MV-4-11 (cell line): ENCODE measurements around the gene GSK3B.
A peak's percentile ranks its signal among the peaks of the same experiment; 100 is the strongest.

Experiments used
- DNase-seq: peaks from one replicate; lab custom pipeline; 2025; lab: John Stamatoyannopoulos, UW

The GSK3B gene

DNA sequence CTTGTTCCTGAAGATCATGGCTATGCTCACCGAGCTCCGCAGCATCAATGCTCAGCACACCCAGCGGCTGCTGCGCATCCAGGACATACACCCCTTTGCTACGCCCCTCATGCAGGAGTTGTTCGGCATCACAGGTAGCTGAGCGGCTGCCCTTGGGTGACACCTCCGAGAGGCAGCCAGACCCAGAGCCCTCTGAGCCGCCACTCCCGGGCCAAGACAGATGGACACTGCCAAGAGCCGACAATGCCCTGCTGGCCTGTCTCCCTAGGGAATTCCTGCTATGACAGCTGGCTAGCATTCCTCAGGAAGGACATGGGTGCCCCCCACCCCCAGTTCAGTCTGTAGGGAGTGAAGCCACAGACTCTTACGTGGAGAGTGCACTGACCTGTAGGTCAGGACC is 277.2 kb downstream of the GSK3B start:
- no peak for DNase-seq

DNA sequence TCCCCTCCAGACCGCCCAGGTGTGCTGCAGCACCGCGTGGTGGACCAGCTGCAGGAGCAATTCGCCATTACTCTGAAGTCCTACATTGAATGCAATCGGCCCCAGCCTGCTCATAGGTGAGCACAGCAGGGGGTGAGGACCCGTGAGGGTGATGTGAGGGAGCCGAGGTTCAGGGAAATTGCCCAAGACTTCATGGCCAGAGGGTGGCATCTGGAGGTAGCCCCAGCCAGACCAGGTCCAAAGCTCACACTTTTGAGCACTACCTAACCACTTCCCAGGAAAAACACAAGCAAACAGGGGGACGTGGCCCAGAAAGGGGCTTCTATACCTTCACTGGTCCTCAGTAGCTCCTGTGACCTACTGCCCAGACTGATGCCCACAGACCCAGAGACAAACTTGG is 278.5 kb downstream of the GSK3B start:
- no peak for DNase-seq

DNA sequence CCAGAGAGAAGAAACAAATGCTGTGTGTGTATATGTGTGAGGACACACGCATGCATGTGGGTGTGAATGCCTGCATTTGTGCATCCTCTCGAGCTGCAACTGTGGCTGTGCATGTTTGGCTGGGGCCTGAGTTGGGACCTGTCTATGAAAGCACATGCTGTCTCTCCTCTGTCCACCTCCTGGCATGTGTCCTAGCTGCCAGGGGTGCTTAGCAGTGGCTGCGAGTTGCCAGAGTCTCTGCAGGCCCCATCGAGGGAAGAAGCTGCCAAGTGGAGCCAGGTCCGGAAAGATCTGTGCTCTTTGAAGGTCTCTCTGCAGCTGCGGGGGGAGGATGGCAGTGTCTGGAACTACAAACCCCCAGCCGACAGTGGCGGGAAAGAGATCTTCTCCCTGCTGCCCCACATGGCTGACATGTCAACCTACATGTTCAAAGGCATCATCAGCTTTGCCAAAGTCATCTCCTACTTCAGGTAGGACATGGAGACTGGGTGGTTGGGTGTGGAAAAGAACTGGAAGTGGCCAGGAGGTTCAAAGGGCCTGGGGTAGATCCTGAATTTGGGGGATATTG is 281.7 kb downstream of the GSK3B start:
- DNase-seq, result no peak

DNA sequence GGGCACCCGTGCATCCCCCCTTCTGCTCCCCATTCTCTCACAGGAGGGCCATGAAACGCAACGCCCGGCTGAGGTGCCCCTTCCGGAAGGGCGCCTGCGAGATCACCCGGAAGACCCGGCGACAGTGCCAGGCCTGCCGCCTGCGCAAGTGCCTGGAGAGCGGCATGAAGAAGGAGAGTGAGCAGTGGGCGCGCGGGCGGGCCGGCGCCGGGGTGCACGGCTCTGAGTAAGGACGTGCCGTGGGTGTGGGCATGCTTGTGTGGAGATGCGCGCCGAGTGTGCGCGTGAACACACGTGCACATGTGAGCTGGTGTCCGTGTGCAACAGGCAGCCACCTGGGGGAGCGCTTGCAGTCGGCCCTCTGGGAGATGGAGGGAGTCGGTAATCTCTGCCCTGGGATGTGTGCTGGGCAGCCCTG is 284.2 kb downstream of the GSK3B start:
- DNase-seq, result peak; percentile 56

DNA sequence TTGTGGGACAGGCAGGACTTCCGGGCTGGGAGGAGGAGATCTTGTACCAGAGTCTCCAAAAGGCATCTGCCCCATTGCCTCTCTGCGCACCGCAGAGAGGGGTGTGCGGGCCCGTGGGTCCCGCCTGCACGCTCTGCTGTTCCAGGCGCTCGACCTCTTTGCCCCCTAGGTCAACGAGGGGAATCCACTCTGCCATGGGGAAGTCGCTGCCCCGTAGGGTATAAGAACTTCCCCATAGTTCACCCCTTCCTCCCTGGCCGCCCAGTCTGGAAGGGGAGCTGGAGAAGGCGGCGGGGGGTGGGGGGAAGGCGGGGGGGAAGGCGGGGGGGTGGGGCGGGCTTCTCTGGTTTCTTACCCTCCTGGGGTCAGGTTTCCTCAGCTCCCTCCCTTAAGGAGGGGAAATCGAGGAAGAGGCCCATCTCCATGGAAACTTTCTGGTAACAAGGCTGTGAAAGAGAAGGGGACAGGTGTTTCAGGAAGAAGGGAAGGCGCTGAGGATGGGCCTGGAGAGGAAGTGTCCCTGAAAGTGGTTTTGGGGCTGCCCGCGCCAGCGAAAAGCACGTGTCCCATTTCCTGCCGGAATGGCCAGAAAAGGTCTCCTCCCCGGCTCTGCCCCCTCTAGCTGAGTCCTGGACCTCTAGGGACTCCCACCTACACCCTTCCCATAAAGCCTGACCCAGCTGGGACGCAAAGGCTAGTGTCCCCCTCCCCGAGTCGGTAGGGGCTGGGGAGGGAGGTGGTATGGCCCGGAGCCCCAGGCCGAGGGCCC is 284.8 kb downstream of the GSK3B start:
- peak; percentile 40 for DNase-seq

DNA sequence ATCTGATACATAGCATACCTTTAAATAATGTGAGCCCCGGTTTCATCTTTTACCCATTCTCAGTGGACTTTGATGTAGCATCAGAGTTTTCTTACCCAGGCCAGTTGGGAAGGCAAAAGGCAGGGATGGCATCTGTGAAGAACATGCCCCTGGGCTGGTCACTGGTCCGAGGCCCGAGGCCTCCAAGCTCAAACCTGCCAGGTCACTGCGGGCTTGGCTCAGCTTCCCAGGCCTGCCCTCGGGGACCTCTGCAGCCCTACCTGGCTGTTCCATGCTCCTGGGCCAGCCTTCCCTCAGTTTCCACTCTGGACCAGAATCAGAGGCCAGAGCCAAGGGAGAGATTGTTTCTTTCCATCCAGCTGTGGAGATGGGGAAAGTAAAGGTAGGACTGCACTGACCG is 285.4 kb downstream of the GSK3B start:
- no peak for DNase-seq

DNA sequence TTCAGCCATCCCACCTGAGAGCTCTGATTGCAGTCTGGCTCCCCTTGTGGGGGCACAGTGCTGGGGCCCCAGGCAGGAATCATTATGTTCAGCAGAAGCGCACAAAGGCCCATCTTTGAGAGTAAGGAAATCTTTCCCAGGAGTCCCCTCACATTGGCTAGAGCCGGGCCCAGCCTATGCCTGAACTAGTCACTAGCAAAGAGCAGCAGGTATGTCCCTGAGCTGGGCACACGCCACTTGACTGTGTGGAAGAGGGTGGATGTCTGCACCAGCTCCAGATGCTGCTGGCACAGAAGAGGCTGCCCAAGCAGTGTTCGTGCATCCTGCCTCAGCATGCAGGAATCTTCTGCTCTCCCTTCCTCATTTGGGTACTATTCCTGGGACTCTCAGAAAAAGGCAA is 286.0 kb downstream of the GSK3B start:
- DNase-seq, result no peak

DNA sequence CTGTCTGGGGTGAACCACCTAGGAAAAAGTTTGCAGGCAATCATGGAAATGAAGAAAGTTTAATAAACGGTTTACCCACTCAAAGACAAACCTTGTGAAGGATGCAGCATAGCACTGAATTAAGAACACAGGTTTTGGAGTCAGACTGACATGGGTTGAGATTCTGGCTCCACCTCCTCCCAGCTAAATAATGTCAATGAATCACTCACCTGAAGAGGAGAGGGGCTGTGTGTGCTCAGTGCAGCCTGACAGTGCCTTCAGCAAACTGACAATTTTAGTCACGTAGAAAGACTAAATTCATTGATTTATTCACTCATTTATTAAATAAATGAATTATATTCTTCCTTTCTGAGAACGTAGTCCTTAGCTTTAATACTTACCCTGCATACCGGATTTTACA is 293.4 kb downstream of the GSK3B start:
- no peak for DNase-seq

DNA sequence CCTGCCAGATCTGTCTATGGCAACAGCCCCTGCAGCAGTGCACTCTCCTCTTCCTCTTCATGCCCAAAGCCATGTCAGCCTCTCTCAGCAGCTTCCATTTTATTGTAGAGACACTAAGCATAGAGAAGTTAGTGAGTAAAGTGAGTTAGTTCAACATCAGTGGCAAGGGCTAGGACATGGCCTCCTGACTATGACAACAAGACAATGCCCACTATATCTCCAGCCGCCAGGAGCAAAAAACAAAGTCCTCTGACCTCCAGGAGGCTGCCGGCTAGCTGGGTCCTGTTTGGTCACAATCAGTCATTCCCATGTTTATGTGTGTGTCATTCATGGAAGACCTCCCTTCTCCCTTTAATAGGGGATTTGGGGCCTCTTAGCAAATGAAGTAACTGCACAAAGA is 297.5 kb downstream of the GSK3B start:
- no peak for DNase-seq

DNA sequence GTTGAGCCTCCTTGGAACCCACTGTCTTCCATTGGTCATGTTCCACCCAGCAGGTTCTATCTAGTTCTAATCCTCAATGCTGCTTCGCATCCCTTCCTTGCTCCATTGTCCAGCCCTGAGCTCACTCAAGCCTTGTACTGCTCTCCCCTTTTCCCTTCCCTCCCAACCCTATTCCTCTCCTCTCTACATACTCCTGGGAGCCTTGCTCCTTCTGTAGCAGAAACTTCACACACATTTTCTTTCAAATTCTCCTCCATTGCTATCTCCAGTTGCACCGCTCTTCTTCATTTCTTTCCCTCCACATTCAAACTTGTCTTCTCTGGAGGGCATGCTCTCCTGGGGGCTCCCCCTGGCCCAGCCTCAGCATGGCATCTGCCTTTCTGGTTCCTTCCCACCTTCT is 297.9 kb downstream of the GSK3B start:
- no peak for DNase-seq

DNA sequence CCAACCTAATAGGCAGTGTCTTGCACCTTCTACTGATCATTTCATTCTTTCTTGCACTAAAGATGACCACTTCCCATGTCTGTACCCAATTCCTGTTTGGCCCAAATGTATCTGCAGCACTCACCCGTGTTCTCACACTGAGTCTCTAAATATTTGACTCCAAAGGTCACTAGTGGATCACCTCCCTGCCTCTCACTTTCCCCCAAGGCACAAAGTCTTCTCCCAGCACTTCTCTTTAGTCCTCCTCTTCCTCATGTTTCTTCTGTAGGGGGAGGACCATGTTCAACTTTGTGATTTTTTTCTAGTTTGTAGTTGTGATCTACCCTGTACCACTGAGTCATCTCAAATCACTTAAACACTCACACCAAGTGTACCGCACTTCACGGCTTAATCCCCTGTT is 298.4 kb downstream of the GSK3B start:
- no peak for DNase-seq

DNA sequence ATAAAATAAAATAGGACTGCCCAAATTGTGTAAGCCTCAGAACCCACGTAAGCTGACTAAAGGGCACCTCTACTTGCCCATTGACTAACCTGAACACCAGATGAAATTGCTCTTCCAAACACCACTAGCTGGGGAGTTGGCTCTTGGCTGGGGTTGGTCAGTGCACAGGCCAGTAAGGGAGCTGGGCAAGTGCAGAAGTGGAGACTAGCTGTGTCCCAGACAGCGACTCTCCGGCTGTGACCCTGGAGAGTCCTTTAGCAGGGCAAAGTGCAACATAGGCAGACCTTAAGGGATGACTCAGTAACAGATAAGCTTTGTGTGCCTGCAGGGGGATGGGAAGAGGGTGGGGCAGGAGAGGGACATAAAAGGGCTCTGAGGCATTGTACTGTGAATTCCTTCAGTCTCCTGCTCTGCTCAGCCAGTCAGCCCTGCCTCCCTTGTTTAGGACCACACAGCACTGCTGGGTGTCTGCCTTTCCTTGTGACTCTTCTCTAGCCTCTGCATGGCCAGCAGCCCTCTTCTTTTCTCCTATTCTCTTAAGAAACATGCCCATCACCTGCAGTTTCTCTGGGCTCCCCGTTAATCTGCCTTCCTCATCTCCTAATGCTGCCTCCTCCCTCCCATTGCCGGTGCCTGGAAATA is 299.2 kb downstream of the GSK3B start:
- peak; percentile 73 for DNase-seq

DNA sequence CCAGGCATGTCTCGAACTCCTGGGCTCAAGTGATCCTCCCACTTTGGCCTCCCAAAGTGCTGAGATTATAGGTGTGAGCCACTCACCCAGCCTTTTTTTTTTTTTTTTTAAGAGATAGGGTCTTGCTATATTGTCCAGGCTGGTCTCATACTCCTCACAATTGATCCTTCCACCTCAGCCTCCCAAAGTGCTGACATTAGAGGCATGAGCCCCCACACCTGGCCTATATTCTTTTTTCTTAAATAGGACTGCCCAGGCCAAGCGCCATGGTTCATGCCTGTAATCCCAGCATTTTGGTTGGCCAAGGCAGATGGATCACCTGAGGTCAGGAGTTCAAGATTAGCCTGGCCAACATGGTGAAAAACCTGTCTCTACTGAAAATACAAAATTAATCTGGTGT is 299.8 kb downstream of the GSK3B start:
- DNase-seq, result no peak

DNA sequence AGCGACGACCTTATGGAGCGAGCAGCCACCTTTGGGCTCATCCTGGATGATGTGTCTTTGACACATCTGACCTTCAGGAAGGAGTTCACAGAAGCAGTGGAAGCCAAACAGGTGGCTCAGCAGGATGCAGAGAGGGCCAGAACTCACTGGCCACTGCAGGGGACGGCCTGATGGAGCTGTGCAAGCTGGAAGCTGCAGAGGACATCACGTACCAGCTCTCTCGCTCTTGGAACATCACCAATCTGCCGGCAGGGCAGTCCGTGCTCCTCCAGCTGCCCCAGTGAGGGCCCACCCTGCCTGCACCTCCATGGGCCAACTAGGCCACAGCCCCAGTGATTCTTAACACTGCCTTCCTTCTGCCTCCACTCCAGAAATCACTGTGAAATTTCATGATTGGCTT is 302.0 kb downstream of the GSK3B start:
- DNase-seq, result no peak

DNA sequence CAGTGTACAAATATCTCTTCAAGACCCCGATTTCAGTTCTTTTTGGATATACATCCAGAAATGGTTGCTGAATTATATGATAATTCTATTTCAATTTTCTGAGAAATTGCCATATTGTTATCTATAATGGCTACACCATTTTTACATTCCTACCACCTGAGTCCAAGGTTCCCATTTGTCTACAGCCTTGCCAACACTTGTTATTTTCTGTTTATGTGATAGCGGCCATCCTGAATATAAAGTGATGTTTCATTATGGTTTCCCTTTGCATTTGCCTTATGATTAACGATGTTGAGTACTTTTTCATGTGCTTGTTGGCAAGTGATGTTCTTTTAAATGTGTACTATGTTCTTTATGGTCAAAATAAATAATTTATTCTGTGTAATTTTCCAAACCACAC is 303.9 kb downstream of the GSK3B start:
- no peak for DNase-seq

DNA sequence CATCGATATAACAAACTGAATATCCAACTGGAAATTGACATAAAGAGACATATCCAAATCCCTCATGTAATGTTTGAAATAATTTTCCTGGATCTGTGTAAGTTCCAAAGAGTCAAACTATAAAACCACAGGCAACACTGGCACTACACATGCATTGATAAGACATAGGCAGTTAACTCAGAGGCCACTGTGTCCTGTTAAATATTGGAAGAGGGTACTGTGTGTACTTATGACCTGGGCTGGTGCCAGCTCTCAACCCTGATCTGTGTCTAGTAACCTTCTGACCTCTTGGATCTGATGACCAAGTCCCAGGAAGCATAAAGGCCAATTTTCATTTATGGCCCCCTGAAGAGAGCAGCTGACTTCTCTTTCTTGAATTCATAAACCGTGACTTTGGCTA is 307.8 kb downstream of the GSK3B start:
- no peak for DNase-seq

DNA sequence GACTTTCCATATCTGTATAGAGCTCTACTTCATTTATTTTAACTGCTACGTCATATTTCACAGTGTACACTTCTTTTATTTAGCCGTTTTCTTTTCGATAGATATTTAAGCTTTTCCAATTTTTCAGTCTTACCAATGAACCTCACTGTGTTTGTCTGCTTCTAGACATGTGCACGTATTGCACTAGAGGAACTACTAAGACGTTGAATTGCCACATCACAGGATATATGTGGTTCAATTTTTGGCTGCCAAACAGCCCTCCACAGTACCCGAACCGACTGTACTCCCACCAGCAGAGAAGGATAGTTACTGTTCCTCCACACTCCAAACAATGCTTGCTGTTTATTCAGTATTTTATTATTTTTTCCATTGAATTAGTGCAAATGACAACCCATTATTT is 310.4 kb downstream of the GSK3B start:
- DNase-seq, result peak; percentile 90

DNA sequence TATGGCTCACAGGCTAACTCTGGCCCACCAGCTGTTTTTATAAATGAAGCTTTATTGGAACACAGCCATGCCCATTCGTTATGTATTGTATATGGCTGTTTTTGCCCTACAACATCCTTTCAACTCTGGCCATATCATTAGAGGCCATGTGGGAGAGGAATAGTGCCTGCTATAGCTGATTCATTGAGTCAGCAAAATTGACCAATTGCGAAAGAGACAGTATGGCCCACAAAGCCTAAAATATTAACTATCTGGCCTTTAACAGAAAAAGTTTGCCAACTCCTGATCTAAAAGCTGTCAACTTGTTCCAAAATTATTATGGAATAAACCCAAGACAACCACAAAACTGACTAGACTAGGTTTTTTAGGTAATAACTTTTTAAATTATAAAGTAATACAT is 311.0 kb downstream of the GSK3B start:
- peak; percentile 28 for DNase-seq

DNA sequence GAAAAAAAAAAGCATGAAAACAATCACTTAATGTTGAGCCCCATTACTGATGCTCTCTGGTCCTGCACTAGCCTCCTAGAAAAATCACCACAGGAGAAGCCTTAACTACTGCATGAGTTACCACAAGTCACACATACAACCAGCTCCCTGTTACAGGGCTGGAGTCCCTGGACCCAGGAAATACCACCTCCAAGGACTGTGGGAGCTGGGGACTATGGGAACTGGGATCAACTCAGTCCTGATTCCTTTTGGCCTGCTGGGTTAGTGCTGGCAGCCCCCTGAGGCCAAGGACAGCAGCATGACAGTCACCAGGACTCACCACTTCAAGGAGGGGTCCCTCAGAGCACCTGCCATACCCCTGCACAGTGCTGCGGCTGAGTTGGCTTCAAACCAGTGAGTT is 311.8 kb downstream of the GSK3B start:
- DNase-seq, result no peak

DNA sequence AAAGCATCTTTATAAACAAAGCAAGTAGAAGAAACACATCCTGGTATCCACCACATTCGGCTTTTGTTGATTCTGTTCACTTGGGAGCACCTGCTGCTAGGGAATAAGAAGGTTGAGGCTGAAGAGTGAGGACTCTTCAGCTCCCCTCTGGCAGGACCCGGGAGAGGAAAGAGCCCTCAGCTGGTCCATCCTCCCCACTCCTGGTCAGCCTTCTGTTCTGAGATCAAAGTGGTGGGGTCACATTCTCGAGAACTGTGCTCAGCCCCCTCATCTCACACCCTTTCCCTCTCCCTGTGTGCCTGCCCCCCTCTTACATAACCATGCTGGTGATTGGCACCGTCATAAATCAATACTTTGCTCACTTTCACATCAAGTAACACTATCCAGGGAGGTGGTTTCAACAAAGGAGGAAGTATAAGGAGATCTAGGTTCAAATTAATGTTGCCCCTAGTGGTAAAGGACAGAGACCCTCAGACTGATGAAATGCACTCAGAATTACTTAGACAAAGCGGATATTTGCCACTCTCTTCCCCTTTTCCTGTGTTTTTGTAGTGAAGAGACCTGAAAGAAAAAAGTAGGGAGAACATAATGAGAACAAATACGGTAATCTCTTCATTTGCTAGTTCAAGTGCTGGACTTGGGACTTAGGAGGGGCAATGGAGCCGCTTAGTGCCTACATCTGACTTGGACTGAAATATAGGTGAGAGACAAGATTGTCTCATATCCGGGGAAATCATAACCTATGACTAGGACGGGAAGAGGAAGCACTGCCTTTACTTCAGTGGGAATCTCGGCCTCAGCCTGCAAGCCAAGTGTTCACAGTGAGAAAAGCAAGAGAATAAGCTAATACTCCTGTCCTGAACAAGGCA is 312.7 kb downstream of the GSK3B start, which contains the start of gene NR1I2:
NR1I2 (plus strand) TSS at position 772 of the 869 bp plus-strand sequence.
- peak; percentile 63 for DNase-seq

DNA sequence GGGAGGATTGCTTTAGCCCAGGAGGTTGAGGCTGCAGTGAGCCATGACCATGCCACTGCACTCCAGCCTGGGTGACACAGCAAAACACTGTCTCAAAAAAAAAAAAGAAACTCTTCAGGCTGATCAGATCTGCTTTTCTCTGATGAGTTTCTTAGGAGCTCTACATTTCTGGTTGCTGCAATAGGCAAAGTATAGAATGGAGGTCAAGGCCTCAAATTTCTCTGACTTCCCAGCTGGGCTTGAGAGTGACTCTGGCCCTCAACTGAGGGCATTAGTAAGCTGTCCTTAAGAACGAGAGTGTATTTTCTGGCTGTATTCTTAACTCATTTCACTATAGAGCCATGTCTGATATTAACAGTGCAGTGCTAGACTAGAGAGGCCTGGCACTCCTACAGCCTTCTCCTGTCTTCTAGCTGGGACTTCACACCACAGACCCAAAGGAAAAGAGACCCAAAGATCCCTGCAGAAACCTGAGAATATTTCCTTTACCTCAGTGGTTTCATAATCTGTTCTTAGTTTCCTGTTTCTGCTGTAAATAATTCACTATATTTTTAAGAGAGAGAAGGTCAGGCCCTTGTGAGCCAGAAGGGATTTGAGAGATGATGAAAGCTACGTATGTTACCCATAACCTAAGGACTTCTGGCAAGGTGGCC is 314.4 kb downstream of the GSK3B start:
- peak; percentile 7 for DNase-seq

DNA sequence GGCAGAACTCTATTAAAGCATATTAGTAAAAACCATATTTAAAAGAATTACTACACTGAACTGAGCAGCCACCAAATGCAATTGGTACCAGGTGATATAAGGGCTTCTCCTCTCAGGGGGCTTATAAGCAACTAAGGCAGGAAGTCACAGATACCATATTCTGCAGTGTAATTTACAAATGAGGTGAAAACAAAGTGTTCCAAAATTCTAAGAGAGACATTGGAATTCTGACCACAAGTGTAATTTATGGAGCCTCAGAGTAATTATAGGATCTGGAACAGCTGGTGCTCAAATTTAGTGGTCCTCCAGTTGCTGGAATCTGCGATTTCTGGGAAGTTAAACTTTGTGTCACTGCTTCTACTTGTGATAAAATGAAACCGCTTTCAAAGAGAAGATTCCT is 315.4 kb downstream of the GSK3B start:
- DNase-seq, result no peak
